Keratinocyte (primary cell): ENCODE results near the gene STK32B. TPM values are rescaled to one million over a fixed set of nuclear protein-coding genes. Genes with fewer than 3 reads are reported as not detected.

Experiments used
- DNase-seq: peaks from one replicate; pipeline ENCODE4 v3.0.0-alpha.2; 2011; ENCODE audit warnings: low read depth, missing footprints, low spot score
- FAIRE-seq: peaks from 2 replicates; lab custom pipeline; 2011; peaks lifted over from hg19 to GRCh38; lab: Jason Lieb, UNC
- H2AFZ ChIP-seq: 2 replicates; pipeline ENCODE4 v1.6.0; 2012; ENCODE audit warnings: low read length, control low read depth, inconsistent platforms; ENCODE audit not compliant: control insufficient read depth
- H3K27ac ChIP-seq: 2 replicates; pipeline ENCODE4 v1.5.1; 2011; ENCODE audit warnings: low read length; ENCODE audit not compliant: control insufficient read depth, insufficient read depth
- H3K27me3 ChIP-seq: 3 replicates; pipeline ENCODE4 v1.6.0; 2011; ENCODE audit warnings: low read length; ENCODE audit not compliant: control insufficient read depth, insufficient read depth; ENCODE audit errors: extremely low read depth
- H3K36me3 ChIP-seq, 2 experiments: 2 replicates in 1 of 2; 3 replicates in 1 of 2; pipeline ENCODE4 v1.5.1; 2011; ENCODE audit warnings: low read length in 2 of 2, mild to moderate bottlenecking in 1 of 2; ENCODE audit not compliant: control insufficient read depth in 2 of 2, insufficient read depth in 2 of 2; ENCODE audit errors: extremely low read depth in 1 of 2
- H3K4me1 ChIP-seq: 3 replicates; pipeline ENCODE4 v1.5.1; 2011; ENCODE audit warnings: low read length; ENCODE audit not compliant: control insufficient read depth, insufficient read depth; ENCODE audit errors: extremely low read depth
- H3K4me2 ChIP-seq: 3 replicates; pipeline ENCODE4 v1.6.0; 2011; ENCODE audit warnings: low read depth, low read length; ENCODE audit not compliant: control insufficient read depth, insufficient read depth; ENCODE audit errors: extremely low read depth
- H3K4me3 ChIP-seq, 3 experiments: fragments of 200-600 bp in 1 of 3; sonication (generic) in 1 of 3; 2 replicates in 2 of 3; 3 replicates in 1 of 3; pipeline ENCODE4 v1.5.1; 2011 to 2016; ENCODE audit warnings: low read length in 3 of 3, mild to moderate bottlenecking in 3 of 3, control low read depth in 2 of 3, inconsistent platforms in 1 of 3, low read depth in 1 of 3, mixed read lengths in 1 of 3, mixed run types in 1 of 3, moderate library complexity in 1 of 3; ENCODE audit not compliant: control insufficient read depth in 2 of 3, insufficient read depth in 2 of 3; ENCODE audit errors: extremely low read depth in 1 of 3
- H3K79me2 ChIP-seq: 2 replicates; pipeline ENCODE4 v1.6.0; 2012; ENCODE audit warnings: low read length; ENCODE audit not compliant: control insufficient read depth, insufficient read depth
- H3K9ac ChIP-seq: 3 replicates; pipeline ENCODE4 v1.6.0; 2011; ENCODE audit warnings: low read length; ENCODE audit not compliant: control insufficient read depth, insufficient read depth; ENCODE audit errors: extremely low read depth
- H3K9me1 ChIP-seq: 3 replicates; pipeline ENCODE4 v1.6.0; 2011; ENCODE audit warnings: low read length; ENCODE audit not compliant: control insufficient read depth, insufficient read depth; ENCODE audit errors: extremely low read depth
- H3K9me3 ChIP-seq: 2 replicates; pipeline ENCODE4 v1.5.1; 2012; ENCODE audit warnings: low read depth, low read length; ENCODE audit not compliant: control insufficient read depth
- H4K20me1 ChIP-seq: 3 replicates; pipeline ENCODE4 v1.6.0; 2011; ENCODE audit warnings: low read length; ENCODE audit not compliant: control insufficient read depth, insufficient read depth; ENCODE audit errors: extremely low read depth
- EZH2 ChIP-seq: IDR thresholded peaks from one replicate; pipeline ENCODE4 v1.6.1; 2012; ENCODE audit warnings: inconsistent platforms, mild to moderate bottlenecking, low read length, moderate library complexity
- dilution Hi-C: fragments of 300-500 bp; cut with MboI; formaldehyde crosslinking; loops from one replicate; pipeline ENCODE4 v1.7.0; 2020; ENCODE audit warnings: low sequenced_read_pairs; ENCODE audit not compliant: extremely low pct_ligation_motif_present
- polyA plus RNA-seq, 5 experiments: library from polyadenylated mRNA; depleted of rRNA in 3 of 5; stranded (reverse) in 3 of 5; stranded (forward) in 1 of 5; unstranded in 1 of 5; fragments of >200 nt; gene quantifications; 1 replicate in 1 of 5; 2 replicates in 3 of 5; 3 replicates in 1 of 5; pipeline versions ENCODE4 v1.2.1 to v1.2.3, GENCODE V29; 2011 to 2012; ENCODE audit warnings: missing spikeins in 2 of 5, low read depth in 1 of 5, low replicate concordance in 1 of 5
- TF ChIP-seq, protein P1 (sequence below), 3 experiments: IDR thresholded peaks in 1 of 3; conservative IDR thresholded peaks in 1 of 3; optimal IDR thresholded peaks in 1 of 3; 2 replicates in 2 of 3; 3 replicates in 1 of 3; pipeline versions ENCODE3 to v1.5.1; 2011; ENCODE audit warnings: low read length in 3 of 3, mild to moderate bottlenecking in 3 of 3, moderate library complexity in 2 of 3, control low read depth in 1 of 3, inconsistent platforms in 1 of 3; ENCODE audit not compliant: insufficient read depth in 2 of 3; ENCODE audit errors: extremely low read depth in 1 of 3

STK32B gene
- polyA plus RNA-seq, 1 donor (not counting 4 experiments of a cell fraction or from before 2014, with no cell fraction given), result 3.4 TPM

DNA sequence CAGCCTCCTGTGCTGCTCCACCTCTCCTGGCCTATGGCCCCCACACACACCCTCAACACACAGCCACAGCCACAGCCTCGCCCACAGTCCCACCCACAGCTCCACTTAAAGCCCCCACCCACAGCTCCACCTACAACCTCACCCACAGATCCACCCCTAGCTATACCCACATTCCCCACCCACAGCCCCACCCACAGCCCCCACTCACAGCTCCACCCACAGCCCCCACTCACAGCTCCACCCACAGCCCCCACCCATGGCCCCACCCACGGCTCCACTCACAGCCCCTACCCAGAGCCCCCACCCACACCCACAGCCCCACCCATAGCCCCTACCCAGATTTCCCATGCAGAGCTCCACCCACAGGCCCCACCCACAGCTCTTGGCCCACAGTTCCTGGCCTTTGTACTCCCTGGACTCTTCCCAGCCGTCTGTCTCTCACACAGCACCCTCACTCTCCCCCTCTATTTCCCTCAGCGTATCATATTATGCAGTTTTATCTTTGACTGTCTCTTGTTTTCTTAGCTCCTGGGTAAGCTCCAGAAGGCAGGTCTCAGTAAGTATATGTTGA is 334.5 kb downstream of the STK32B start:
- Histone ChIP-seq H3K9me3 (no peaks in the 10 kb centered on the region), H3K9me1 (no peaks in the 10 kb centered on the region), H3K4me2 (no peak overlapping the region), H4K20me1 (no peaks in the 10 kb centered on the region), H3K27ac (no peak overlapping the region), H3K4me3 (no peak overlapping the region), H3K79me2 (no peaks in the 10 kb centered on the region), H3K36me3 (no peaks in the 10 kb centered on the region), H3K27me3 (no peaks in the 10 kb centered on the region), H3K9ac (no peak overlapping the region), H2AFZ (no peak overlapping the region), H3K4me1 (peaks cover 4% of the 10 kb centered on the region)
- dilution Hi-C loops, result no loop called here
- FAIRE-seq (no peak), DNase-seq (no peak)
- TF ChIP-seq, protein P1, sequence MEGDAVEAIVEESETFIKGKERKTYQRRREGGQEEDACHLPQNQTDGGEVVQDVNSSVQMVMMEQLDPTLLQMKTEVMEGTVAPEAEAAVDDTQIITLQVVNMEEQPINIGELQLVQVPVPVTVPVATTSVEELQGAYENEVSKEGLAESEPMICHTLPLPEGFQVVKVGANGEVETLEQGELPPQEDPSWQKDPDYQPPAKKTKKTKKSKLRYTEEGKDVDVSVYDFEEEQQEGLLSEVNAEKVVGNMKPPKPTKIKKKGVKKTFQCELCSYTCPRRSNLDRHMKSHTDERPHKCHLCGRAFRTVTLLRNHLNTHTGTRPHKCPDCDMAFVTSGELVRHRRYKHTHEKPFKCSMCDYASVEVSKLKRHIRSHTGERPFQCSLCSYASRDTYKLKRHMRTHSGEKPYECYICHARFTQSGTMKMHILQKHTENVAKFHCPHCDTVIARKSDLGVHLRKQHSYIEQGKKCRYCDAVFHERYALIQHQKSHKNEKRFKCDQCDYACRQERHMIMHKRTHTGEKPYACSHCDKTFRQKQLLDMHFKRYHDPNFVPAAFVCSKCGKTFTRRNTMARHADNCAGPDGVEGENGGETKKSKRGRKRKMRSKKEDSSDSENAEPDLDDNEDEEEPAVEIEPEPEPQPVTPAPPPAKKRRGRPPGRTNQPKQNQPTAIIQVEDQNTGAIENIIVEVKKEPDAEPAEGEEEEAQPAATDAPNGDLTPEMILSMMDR (optimal IDR thresholded peaks at IDR 0.05 in 1 of 3, IDR thresholded peaks at IDR 0.05 in 1 of 3, conservative IDR thresholded peaks at IDR 0.05 in 1 of 3; ENCODE audit: extremely low read depth in 1 of 3, insufficient read depth in 2 of 3, low read length in 3 of 3), result no peak
- TF ChIP-seq EZH2, result no peak

DNA sequence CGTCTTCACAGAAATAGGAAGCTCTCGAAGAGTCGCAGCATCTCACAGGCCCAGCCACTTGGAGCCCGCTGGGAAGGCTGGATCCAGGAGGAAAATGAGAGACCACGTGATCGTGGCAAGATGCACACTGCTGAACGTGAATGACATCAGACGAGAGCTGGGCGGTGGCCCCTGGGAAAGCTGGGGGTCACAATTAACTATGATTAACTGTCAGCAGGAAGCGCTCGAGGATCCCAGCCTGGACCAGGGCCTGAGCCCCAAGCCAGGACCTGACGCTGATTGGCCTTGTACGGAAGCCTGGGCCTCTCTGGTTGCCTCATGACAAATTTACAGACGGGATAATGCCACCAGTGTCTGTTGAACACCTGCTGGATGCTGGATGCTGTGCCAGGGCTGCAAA is 335.6 kb downstream of the STK32B start:
- Histone ChIP-seq H3K4me2 (no peak overlapping the region), H3K36me3 (no peaks in the 10 kb centered on the region), H3K27me3 (no peaks in the 10 kb centered on the region), H3K9me1 (no peaks in the 10 kb centered on the region), H3K4me3 (no peak overlapping the region), H3K79me2 (no peaks in the 10 kb centered on the region), H3K27ac (no peak overlapping the region), H3K4me1 (no peaks in the 10 kb centered on the region), H2AFZ (no peak overlapping the region), H3K9ac (no peak overlapping the region), H3K9me3 (no peaks in the 10 kb centered on the region), H4K20me1 (no peaks in the 10 kb centered on the region)
- dilution Hi-C loops, result no loop called here
- DNase-seq (no peak), FAIRE-seq (no peak)
- no peak for TF ChIP-seq EZH2
- TF ChIP-seq, protein P1 (optimal IDR thresholded peaks at IDR 0.05 in 1 of 3, IDR thresholded peaks at IDR 0.05 in 1 of 3, conservative IDR thresholded peaks at IDR 0.05 in 1 of 3; ENCODE audit: extremely low read depth in 1 of 3, insufficient read depth in 2 of 3, low read length in 3 of 3), result no peak
